GM21515 (cell line): ENCODE data around the gene ME1.
"Not testable (repeated sequence)": the region's sequence is repeated elsewhere in the genome, so short reads cannot be mapped to it uniquely, and the experiment has no call there.

Source experiments
- ATAC-seq: cut with Tn5 transposase; IDR thresholded peaks from one replicate; pipeline ENCODE4 v1.9.1; 2021; ENCODE audit not compliant: unreplicated experiment

The ME1 gene

GRCh38 chr6:83432636-83433035 is 1.8 kb upstream of the ME1 start:
- ATAC-seq = no peak

GRCh38 chr6:83431545-83432155 is 799 bp upstream of the ME1 start:
- no peak for ATAC-seq

DNA sequence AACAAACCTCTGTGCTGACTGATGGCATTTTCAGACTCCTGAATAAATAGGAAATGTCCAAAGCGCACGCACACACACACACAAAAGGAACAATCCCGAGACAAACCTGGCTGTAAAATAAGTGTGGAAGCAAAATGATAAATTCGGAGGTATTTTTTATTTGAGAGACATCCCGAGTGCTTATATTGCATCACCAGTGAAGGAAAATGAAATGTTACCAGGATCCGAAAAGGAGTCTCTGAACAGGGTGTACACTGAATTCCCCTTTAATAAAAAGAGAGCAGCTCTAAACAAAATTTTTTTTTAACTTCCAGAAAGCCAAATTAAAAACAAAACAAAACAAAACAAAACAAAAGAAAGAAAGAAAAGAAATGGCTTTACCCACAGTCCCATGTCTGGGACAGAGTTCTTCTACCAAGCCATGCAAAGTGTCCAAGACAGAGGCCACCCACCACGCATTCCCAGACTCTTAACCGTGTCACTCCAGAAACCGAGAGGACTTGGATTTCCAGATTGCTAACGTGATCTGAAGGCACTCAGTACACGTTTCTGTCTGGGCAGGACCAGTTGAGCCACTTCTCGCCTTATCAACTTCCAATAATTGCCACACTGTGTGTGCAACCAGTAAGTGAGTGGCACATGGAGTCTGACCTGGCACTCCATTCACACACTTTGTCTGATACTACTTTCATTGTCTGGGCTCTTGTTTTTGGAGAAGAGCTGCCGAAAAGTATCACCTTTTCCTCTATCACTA is 817 bp downstream of the ME1 start:
- ATAC-seq = no peak

GRCh38 chr6:83429269-83429668 is 1.6 kb downstream of the ME1 start:
- no peak for ATAC-seq

- no peak for ATAC-seq
Observed at GRCh38 chr6:83424392-83425018, 6.3 kb downstream of the ME1 start.

DNA sequence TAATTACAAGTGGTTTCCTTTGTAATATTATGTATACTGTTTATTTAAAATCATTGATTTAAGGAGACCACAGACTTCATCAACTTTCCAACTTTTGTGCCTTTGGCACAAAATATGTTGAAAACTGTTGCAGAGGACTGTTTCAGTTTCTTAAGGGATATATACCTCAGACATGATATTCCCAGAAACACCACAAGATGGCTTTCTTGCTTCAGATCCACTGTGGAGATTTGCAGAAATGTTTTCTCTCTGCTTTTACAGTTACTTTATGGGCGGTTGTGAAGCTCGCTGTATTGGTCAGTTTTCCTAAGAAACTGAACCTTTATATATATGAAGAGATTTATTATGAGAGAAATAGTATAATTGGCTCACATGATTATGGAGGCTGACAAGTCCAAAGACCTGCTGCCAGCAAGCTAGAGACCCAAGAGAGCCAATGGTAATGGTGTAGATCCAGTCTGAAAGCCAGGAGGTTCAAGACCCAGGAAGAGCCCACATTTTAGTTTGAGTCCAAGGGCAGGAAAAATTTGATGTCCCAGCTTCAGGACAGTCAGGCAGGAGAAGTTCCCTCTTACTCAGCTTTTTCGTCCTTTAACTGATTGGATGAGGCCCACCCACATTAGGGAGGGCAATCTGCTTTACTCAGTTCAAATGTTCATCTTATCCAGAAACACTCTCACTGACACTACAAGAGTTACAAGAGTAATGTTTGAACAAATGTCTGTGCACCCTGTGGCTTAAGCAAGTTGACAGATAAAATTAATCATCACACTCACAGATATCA is 12.8 kb downstream of the ME1 start:
- ATAC-seq = no peak

DNA sequence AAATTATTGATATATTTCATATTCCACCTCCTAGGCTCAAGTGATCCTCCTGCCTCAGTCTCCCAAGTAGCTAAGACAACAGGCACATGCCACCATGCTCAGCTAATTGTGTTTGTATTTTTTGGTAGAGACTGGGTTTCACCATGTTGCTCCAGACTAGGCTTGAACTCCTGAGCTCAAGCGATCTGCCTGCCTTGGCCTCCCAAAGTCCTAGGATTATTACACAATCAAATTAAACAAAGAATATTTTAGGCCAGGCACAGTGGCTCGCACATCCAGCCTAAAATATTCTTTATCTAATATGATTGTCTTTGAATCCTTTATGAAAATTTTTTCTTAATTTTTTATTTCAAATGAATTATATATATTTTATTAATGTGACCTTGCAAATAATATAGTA is 17.8 kb downstream of the ME1 start:
- ATAC-seq = no peak

DNA sequence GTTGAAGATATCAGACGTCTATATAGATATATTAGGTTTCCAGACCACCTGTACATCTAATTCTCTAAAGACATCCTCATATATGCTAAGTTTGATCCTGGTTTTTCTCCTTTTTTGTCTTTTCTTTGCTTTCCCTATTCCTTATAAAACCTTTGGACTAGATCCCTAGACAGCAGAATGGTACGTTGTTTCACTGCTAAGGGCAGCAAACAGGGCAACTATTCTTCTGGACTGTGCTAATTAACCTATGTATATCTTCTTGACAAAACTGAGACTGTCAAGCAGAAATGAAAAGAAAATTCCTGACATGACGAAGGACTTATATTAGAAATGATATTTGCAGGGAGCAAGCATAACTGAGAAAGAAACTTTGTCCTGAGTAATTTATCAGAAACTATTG is 19.1 kb downstream of the ME1 start:
- no peak for ATAC-seq

DNA sequence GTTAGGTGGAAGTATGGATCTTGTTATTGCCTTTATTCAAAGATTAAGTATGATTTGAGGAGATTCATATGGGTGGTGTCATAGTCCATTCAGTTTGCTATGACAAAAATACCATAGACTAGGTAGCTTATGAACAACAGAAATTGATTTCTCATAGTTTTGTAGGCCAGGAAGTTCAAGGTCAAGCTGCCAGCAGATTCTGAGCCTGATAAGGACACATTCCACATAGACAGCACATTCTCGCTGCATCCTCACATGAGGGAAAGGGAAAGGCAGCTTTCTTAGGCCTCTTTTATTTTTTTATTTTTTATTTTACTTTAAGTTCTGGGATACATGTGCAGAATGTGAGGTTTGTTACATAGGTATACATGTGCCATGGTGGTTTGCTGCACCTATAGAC is 27.7 kb downstream of the ME1 start:
- ATAC-seq = no peak

GRCh38 chr6:83389606-83390005 is 41.2 kb downstream of the ME1 start:
- ATAC-seq = no peak

- no peak for ATAC-seq
Observed at GRCh38 chr6:83385473-83385872, 45.4 kb downstream of the ME1 start.

DNA sequence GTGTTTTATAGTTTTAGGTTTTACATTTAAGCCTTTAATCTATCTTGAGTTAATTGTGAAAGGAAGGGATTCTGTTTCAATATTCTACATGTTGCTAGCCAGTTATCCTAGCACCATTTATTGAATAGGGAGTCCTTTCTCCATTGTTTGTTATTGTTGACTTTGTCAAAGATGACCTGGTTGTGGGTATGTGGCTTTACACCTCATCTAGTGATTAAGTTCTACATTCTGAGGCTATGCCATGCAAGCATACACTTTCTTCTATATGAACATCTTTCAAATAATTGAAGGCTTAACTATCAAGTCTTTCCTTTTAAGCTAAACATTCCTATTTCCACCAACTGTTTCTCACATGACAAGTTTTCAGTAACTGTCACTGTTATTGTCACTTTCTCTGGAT is 46.1 kb downstream of the ME1 start:
- ATAC-seq = no peak

DNA sequence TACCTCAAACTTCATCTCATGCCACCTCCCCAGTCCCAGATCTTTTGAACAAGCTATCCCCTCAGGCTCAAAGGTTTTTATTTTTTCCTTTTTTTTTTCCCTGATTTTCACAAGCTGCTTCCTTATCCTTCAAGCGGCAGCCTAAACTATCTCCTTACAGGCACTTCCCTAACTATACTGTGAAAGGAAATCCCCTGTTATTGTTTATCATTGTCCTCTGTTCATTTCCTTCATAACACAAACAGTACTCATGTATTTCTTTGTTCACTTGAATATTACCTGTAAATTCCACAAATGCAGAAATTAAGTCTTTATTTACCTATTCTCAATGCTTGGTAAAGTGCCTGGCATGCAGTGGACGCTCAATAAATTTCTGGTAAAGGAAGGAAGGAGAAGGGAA is 48.9 kb downstream of the ME1 start:
- no peak for ATAC-seq

DNA sequence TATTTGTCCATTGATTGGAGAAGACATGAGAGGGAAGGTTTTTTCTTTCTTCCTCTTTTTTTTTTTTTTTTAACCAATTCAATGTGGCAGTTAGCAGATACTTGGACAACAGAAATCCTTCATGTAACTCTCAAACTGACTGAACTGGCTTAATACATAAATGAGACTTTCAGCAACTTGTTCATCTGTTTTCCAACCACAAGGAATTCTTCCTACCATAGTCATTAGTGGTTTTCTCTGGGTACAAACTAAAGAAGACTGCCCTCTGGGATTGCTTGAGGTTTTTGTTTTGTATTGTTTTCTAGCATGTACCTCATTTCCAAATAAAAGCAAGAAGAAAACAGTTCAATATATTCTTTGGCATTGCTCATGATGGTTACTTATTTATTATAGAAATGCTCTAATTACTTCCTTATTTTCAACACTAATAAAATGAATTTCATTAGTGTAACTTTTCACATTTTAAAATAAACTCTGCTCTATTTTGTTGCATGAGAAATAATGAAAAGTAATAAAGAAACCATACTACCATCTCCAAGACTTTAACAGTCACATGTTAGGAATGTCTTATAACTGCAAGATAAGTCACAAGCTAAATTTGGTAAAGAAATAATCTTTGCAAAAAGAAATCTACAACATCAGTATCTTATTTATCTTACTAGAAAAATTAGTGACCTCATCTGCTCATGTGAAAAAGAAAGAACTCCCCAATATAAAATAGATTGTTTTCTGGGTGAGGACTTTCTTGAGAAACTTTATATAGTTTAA is 52.0 kb downstream of the ME1 start:
- no peak for ATAC-seq

GRCh38 chr6:83371423-83371822 is 59.4 kb downstream of the ME1 start:
- no peak for ATAC-seq

DNA sequence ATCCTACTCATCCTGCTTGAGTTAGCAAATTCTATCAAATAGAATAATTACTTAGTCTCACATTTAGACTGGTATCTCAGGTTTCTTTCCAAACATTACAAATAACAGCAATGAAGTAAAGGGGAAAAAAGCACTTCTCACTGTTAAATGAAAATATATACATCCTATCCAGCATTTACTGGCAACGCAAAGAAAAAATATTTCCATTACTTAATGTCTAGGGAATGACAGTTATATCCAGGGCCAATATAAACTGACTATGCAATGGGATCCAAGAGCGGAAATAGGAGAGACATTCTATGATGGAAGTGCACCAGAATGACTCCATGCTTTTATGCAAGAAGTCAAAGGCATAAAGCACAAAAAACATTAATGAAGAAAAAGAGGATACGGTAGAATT is 60.3 kb downstream of the ME1 start:
- no peak for ATAC-seq

- ATAC-seq = no peak
Observed at GRCh38 chr6:83369692-83370091, 61.2 kb downstream of the ME1 start.

- ATAC-seq = no peak
Observed at GRCh38 chr6:83368577-83368976, 62.3 kb downstream of the ME1 start.

DNA sequence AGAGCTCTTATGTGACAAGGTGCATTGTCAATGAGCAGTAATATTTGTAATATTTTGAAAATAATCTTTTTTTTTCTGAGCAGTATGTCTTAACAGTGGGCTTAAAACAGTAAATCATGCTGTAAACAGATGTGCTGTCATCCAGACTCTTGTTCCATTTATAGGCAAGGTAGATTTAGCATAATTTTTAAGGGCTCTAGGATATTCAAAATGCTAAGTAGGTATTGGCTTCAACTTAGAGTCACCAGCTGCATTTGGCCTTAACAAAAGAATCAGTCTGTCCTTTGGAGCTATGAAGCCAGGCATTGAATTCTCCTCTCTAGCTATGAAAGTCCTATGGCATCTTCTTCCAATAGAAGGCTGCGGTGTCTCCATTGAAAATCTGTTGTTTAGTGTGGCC is 63.7 kb downstream of the ME1 start:
- ATAC-seq = no peak

DNA sequence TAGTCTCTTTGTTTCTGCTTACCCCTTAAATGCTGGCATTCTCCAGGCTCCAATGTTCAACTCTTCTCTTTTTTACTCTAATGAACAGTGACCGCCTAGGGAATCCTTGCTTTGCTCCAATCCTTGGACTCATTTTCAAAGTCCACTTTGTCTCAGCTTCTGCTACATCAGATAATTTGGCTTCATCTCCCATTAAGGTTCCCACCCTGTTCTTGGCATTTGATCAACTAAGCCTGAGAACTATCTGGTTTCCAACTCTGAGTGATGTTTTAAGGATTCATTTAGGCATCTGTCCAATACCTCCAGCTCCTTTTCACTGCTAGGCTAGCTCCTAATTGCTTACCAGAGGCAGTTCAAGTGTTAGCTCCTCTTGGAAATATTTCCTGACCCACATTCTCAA is 64.9 kb downstream of the ME1 start:
- no peak for ATAC-seq

- not testable (repeated sequence) for ATAC-seq
Observed at GRCh38 chr6:83362349-83362748, 68.5 kb downstream of the ME1 start.
